Suprapubic skin (tissue), 4 donors: ENCODE results near the gene IL5.

ENCODE experiments used
- CTCF ChIP-seq, 2 donors: fragments of 200-600 bp in 1 of 2; fragments of 450-650 bp in 1 of 2; sonication (generic) in 1 of 2; IDR thresholded peaks; one replicate each; pipeline ENCODE4 v1.5.1; 2016 to 2019; ENCODE audit warnings: antibody characterized with exemption in 2 of 2, mild to moderate bottlenecking in 1 of 2, moderate library complexity in 1 of 2
- EP300 ChIP-seq: sonication (generic); formaldehyde crosslinking; IDR thresholded peaks from one replicate; pipeline ENCODE4 v1.6.1; 2017; ENCODE audit warnings: antibody characterized with exemption
- POLR2A ChIP-seq, 2 donors: fragments of 450-650 bp; IDR thresholded peaks; one replicate each; pipeline ENCODE4 v1.6.1; 2017; ENCODE audit warnings: antibody characterized with exemption in 2 of 2, mild to moderate bottlenecking in 2 of 2, moderate library complexity in 2 of 2
- POLR2AphosphoS5 ChIP-seq, 3 donors: sonication (generic); formaldehyde crosslinking; IDR thresholded peaks; one replicate each; pipeline ENCODE4 v1.6.1; 2017; ENCODE audit warnings: antibody characterized with exemption in 3 of 3

- no peak for TF ChIP-seq CTCF (IDR thresholded peaks at IDR 0.05)
- peak in 2 of 3 donors; percentile 17 to 23 for TF ChIP-seq POLR2AphosphoS5 (IDR thresholded peaks at IDR 0.05)
- TF ChIP-seq EP300: no peak
- TF ChIP-seq POLR2A (IDR thresholded peaks at IDR 0.05): peak in 1 of 2 donors; percentile 32
Measured at GRCh38 chr5:132495667-132496190, 47.6 kb downstream of the IL5 start.
